Measurements from ENCODE around the gene YDJC. TPM values are rescaled to one million over a fixed set of nuclear protein-coding genes. Genes with fewer than 3 reads are reported as not detected.

Gene YDJC
- total and polyA plus RNA-seq, 9 of the 15 experiments (the other 6 are each of a cell fraction or from before 2014, with no cell fraction given) = 13.5 to 871 (median 164) TPM

- TF ChIP-seq FOXJ3 (CRISPR knock-in tag; IDR thresholded peaks at IDR 0.05) (no peak), EHMT2 (IDR thresholded peaks at IDR 0.05) (no peak), ELK1 (CRISPR knock-in tag; IDR thresholded peaks at IDR 0.05) (no peak), TAF9B (IDR thresholded peaks at IDR 0.05; ENCODE audit: partially characterized antibody) (no peak), TSHZ1 (CRISPR knock-in tag; IDR thresholded peaks at IDR 0.05) (no peak), CHD4 (IDR thresholded peaks at IDR 0.05; ENCODE audit: insufficient read depth, insufficient replicate concordance, low read depth, low read length, poor library complexity, severe bottlenecking) (no peak), NFXL1 (CRISPR knock-in tag; IDR thresholded peaks at IDR 0.05) (no peak), ZNF253 (CRISPR knock-in tag; conservative IDR thresholded peaks at IDR 0.05) (no peak), MITF (IDR thresholded peaks at IDR 0.05) (no peak), DIDO1 (tag; IDR thresholded peaks at IDR 0.05; ENCODE audit: low read depth) (no peak), TGIF2 (CRISPR knock-in tag; IDR thresholded peaks at IDR 0.05) (no peak), KLF13 (tag; IDR thresholded peaks at IDR 0.05; ENCODE audit: borderline replicate concordance, low read depth) (no peak; the same call in 1 of the 2 replicates), NFYB (IDR thresholded peaks at IDR 0.05; ENCODE audit: extremely low read depth, insufficient read length) (no peak), TCF7 (IDR thresholded peaks at IDR 0.05; ENCODE audit: borderline replicate concordance) (no peak), EZH2 (IDR thresholded peaks at IDR 0.05; ENCODE audit: borderline replicate concordance, low read depth, low read length) (no peak), KLF10 (CRISPR knock-in tag; IDR thresholded peaks at IDR 0.05) (no peak), TCFL5 (CRISPR knock-in tag; conservative IDR thresholded peaks at IDR 0.05) (no peak), MED1 (CRISPR knock-in tag; IDR thresholded peaks at IDR 0.05; ENCODE audit: borderline replicate concordance) (no peak), ZNF140 (CRISPR knock-in tag; IDR thresholded peaks at IDR 0.05) (no peak), FOXA3 (CRISPR knock-in tag; conservative IDR thresholded peaks at IDR 0.05 in 1 of 2, IDR thresholded peaks at IDR 0.05 in 1 of 2) (peak in 1 of 2 experiments; percentile 76; a peak in 1 of 4 replicates), HINFP (tag; conservative IDR thresholded peaks at IDR 0.05; ENCODE audit: low read depth) (no peak)
These were observed 17.0 kb downstream of the YDJC start (continued) for GRCh38 chr22:21612858-21613257.

Measured in K562 (cell line).